ENCODE results near the gene COL9A3.

Gene COL9A3

DNA sequence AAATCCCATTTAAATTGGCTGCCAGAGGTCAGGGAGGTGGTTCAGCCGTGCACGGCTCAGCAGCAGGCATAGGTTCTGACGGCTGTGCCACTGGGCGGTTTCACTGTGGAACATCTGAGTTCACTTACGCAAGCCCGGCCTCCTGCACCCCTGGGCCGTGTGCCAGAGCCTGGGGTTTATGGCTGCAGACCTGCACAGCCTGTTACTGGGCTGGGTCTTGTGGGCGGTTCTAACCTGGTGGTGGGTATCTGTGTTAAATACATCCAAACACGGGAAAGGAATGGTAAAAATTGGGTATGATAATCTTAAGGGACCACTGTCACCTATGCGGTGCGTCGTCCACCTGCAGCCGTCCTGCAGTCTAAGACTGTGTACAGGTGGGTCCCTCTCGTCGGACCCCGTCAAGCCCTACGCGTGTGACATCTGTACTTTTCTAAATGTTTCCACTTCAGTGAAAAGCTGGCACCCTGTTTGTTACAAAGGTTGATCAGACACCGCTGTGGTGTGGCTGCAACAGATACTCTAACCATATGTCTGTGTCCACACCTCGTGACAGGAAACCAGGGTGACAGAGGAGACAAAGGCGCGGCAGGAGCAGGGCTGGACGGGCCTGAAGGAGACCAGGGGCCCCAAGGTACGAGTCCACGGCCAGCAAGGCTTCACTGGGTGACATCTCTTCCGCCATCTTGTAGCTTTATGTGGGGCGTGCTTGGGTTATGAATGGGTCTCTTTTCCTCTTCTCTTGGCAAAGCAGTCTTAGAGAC is 21.5 kb downstream of the COL9A3 start:
- Histone ChIP-seq H3K4me1 (ENCODE audit: low read length) (peaks cover 33% of the 10 kb centered on the region), H3K27me3 (ENCODE audit: low read depth, low read length) (no peaks in the 10 kb centered on the region), H3K4me2 (ENCODE audit: low read length) (peak overlapping the region; percentile 51), H3K9me3 (ENCODE audit: insufficient read depth, low read length) (no peaks in the 10 kb centered on the region), H4K20me1 (ENCODE audit: insufficient read depth, low read length) (no peaks in the 10 kb centered on the region), H3K9ac (ENCODE audit: low read length) (peak overlapping the region; percentile 9), H3K4me3 (ENCODE audit: low read length) (peak overlapping the region; percentile 12), H2AFZ (ENCODE audit: low read depth, low read length) (no peak overlapping the region), H3K79me2 (ENCODE audit: low read length) (no peaks in the 10 kb centered on the region), H3K36me3 (replicated peaks; ENCODE audit: low read depth, low read length) (peaks cover 32% of the 10 kb centered on the region), H3K27ac (ENCODE audit: low read length) (peak overlapping the region; percentile 71)
- TF ChIP-seq EZH2phosphoT487 (IDR thresholded peaks at IDR 0.05; ENCODE audit: low read depth): no peak
- TF ChIP-seq, protein P1, sequence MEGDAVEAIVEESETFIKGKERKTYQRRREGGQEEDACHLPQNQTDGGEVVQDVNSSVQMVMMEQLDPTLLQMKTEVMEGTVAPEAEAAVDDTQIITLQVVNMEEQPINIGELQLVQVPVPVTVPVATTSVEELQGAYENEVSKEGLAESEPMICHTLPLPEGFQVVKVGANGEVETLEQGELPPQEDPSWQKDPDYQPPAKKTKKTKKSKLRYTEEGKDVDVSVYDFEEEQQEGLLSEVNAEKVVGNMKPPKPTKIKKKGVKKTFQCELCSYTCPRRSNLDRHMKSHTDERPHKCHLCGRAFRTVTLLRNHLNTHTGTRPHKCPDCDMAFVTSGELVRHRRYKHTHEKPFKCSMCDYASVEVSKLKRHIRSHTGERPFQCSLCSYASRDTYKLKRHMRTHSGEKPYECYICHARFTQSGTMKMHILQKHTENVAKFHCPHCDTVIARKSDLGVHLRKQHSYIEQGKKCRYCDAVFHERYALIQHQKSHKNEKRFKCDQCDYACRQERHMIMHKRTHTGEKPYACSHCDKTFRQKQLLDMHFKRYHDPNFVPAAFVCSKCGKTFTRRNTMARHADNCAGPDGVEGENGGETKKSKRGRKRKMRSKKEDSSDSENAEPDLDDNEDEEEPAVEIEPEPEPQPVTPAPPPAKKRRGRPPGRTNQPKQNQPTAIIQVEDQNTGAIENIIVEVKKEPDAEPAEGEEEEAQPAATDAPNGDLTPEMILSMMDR (IDR thresholded peaks at IDR 0.05; ENCODE audit: low read depth, low read length): no peak

GRCh38 chr20:62839261-62839660 is 22.4 kb downstream of the COL9A3 start:
- Histone ChIP-seq H3K9me3 (ENCODE audit: insufficient read depth, low read length) (no peaks in the 10 kb centered on the region), H3K4me3 (ENCODE audit: low read length) (no peak overlapping the region), H3K4me2 (ENCODE audit: low read length) (no peak overlapping the region), H3K4me1 (ENCODE audit: low read length) (peaks cover 30% of the 10 kb centered on the region), H2AFZ (ENCODE audit: low read depth, low read length) (no peak overlapping the region), H4K20me1 (ENCODE audit: insufficient read depth, low read length) (no peaks in the 10 kb centered on the region), H3K27ac (ENCODE audit: low read length) (peak overlapping the region; percentile 71), H3K27me3 (ENCODE audit: low read depth, low read length) (no peaks in the 10 kb centered on the region), H3K79me2 (ENCODE audit: low read length) (no peaks in the 10 kb centered on the region), H3K36me3 (replicated peaks; ENCODE audit: low read depth, low read length) (peaks cover 40% of the 10 kb centered on the region), H3K9ac (ENCODE audit: low read length) (no peak overlapping the region)
- TF ChIP-seq, protein P1 (IDR thresholded peaks at IDR 0.05; ENCODE audit: low read depth, low read length): no peak
- TF ChIP-seq EZH2phosphoT487 (IDR thresholded peaks at IDR 0.05; ENCODE audit: low read depth): no peak

GRCh38 chr20:62839816-62840215 is 23.0 kb downstream of the COL9A3 start:
- no peak overlapping the region for H3K27ac ChIP-seq (ENCODE audit: low read length)
- no peak overlapping the region for H3K4me3 ChIP-seq (ENCODE audit: low read length)
- H3K4me2 ChIP-seq (ENCODE audit: low read length): no peak overlapping the region
- peaks cover 29% of the 10 kb centered on the region for H3K4me1 ChIP-seq (ENCODE audit: low read length)
- H3K36me3 ChIP-seq (replicated peaks; ENCODE audit: low read depth, low read length): peaks cover 42% of the 10 kb centered on the region
- no peak overlapping the region for H2AFZ ChIP-seq (ENCODE audit: low read depth, low read length)
- no peak overlapping the region for H3K9ac ChIP-seq (ENCODE audit: low read length)
- no peaks in the 10 kb centered on the region for H4K20me1 ChIP-seq (ENCODE audit: insufficient read depth, low read length)
- no peaks in the 10 kb centered on the region for H3K27me3 ChIP-seq (ENCODE audit: low read depth, low read length)
- TF ChIP-seq EZH2phosphoT487 (IDR thresholded peaks at IDR 0.05; ENCODE audit: low read depth): no peak
- TF ChIP-seq, protein P1 (IDR thresholded peaks at IDR 0.05; ENCODE audit: low read depth, low read length): no peak
- H3K79me2 ChIP-seq (ENCODE audit: low read length): no peaks in the 10 kb centered on the region
- no peaks in the 10 kb centered on the region for H3K9me3 ChIP-seq (ENCODE audit: insufficient read depth, low read length)

DNA sequence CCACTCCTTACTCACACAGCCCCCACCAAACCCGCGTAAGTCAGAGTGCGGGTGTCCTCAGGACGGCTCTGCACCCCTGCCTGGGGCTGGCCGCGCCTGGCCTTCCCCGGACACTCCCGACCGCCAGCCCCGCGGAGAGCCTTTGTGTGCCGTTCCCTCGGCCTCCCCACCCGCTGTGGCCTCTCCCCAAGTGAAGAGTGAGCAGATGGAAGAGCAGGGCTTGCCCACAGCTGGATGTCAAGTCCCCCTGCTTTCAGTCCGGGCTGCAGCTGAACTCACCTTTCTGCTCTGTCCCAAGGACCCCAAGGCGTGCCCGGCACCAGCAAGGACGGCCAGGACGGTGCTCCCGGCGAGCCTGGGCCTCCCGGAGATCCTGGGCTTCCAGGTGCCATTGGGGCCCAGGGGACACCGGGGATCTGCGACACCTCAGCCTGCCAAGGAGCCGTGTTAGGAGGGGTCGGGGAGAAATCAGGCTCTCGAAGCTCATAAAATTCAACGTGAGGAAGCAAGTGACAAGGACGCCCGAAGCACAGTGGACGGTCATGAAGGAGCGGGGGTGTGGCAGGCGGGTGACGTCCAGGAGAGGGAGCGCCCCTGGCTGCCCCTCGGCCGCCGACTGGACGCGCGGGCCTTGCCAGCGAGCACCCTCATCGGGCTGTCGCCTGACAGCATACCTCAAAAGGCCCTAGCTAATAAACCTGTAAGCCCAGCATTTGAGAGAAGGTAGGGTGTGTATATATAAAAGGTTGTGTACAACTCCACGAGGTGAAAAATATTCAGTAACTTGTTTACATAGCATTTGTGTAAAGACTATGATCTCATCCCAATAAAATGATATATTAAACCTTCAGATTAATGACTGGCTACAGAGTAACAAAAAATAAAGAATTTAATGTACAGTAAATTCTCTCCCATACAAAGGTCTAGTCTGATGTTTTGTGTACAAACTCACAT is 23.7 kb downstream of the COL9A3 start:
- Histone ChIP-seq H3K4me1 (ENCODE audit: low read length) (peaks cover 27% of the 10 kb centered on the region), H3K4me2 (ENCODE audit: low read length) (no peak overlapping the region), H3K9me3 (ENCODE audit: insufficient read depth, low read length) (no peaks in the 10 kb centered on the region), H3K27me3 (ENCODE audit: low read depth, low read length) (no peaks in the 10 kb centered on the region), H3K4me3 (ENCODE audit: low read length) (no peak overlapping the region), H3K27ac (ENCODE audit: low read length) (peak overlapping the region; percentile 14; the same call in 1 of the 2 replicates), H3K36me3 (replicated peaks; ENCODE audit: low read depth, low read length) (peaks cover 48% of the 10 kb centered on the region), H3K79me2 (ENCODE audit: low read length) (peaks cover 2% of the 10 kb centered on the region), H2AFZ (ENCODE audit: low read depth, low read length) (no peak overlapping the region), H4K20me1 (ENCODE audit: insufficient read depth, low read length) (peaks cover 2% of the 10 kb centered on the region), H3K9ac (ENCODE audit: low read length) (no peak overlapping the region)
- no peak for TF ChIP-seq EZH2phosphoT487 (IDR thresholded peaks at IDR 0.05; ENCODE audit: low read depth)
- TF ChIP-seq, protein P1 (IDR thresholded peaks at IDR 0.05; ENCODE audit: low read depth, low read length): no peak

Measured in OCI-LY3 (cell line).